GM08714 (cell line): ENCODE data around the gene BEST1.
"Not testable (repeated sequence)": the region's sequence is repeated elsewhere in the genome, so short reads cannot be mapped to it uniquely, and the experiment has no call there.

Experiments used
- H3K4me3 ChIP-seq: fragments of 200-500 bp; sonication (Bioruptor generic); 2 replicates; pipeline ENCODE4 v1.5.1; 2014; ENCODE audit warnings: mild to moderate bottlenecking, low read length, inconsistent platforms
- ZNF274 ChIP-seq: IDR thresholded peaks from 2 replicates; pipeline ENCODE4 v1.6.1; 2012; ENCODE audit warnings: mild to moderate bottlenecking, low read depth, low read length

Gene BEST1

GRCh38 chr11:61980783-61981541 lies 30.8 kb downstream of the BEST1 start:
- no peak for TF ChIP-seq ZNF274

GRCh38 chr11:61983419-61983818 lies 33.3 kb downstream of the BEST1 start:
- no peak for TF ChIP-seq ZNF274
- H3K4me3 ChIP-seq = no peak overlapping the region

More at GRCh38 chr11:61980783-61981541, 30.8 kb downstream of the BEST1 start:
- H3K4me3 ChIP-seq = no peak overlapping the region

- TF ChIP-seq ZNF274 = no peak
- H3K4me3 ChIP-seq = no peak overlapping the region
Measured at GRCh38 chr11:61985869-61986268, 35.7 kb downstream of the BEST1 start.

- H3K4me3 ChIP-seq = no peak overlapping the region
- no peak for TF ChIP-seq ZNF274
Measured at GRCh38 chr11:61994981-61995380, 44.8 kb downstream of the BEST1 start.

- no peak for TF ChIP-seq ZNF274
- no peak overlapping the region for H3K4me3 ChIP-seq
Measured at GRCh38 chr11:61996933-61997332, 46.8 kb downstream of the BEST1 start.

- H3K4me3 ChIP-seq = no peak overlapping the region
- no peak for TF ChIP-seq ZNF274
Measured at GRCh38 chr11:61999141-61999975, 49.2 kb downstream of the BEST1 start.

GRCh38 chr11:62000539-62001446 lies 50.6 kb downstream of the BEST1 start:
- TF ChIP-seq ZNF274 = no peak
- no peak overlapping the region for H3K4me3 ChIP-seq

- no peak for TF ChIP-seq ZNF274
Measured at GRCh38 chr11:62001450-62002191, 51.5 kb downstream of the BEST1 start.

GRCh38 chr11:62002283-62002682 lies 52.1 kb downstream of the BEST1 start:
- not testable (repeated sequence) for H3K4me3 ChIP-seq

More at GRCh38 chr11:62001450-62002191, 51.5 kb downstream of the BEST1 start:
- no peak overlapping the region for H3K4me3 ChIP-seq

GRCh38 chr11:62004473-62004872 lies 54.3 kb downstream of the BEST1 start:
- TF ChIP-seq ZNF274 = no peak
- H3K4me3 ChIP-seq = no peak overlapping the region

- TF ChIP-seq ZNF274 = no peak
- no peak overlapping the region for H3K4me3 ChIP-seq
Measured at GRCh38 chr11:62008193-62008592, 58.0 kb downstream of the BEST1 start.

GRCh38 chr11:62010935-62011528 lies 60.9 kb downstream of the BEST1 start:
- no peak overlapping the region for H3K4me3 ChIP-seq
- TF ChIP-seq ZNF274 = no peak

GRCh38 chr11:62011881-62012280 lies 61.7 kb downstream of the BEST1 start:
- no peak for TF ChIP-seq ZNF274
- H3K4me3 ChIP-seq = no peak overlapping the region
